Lower leg skin (tissue), 3 donors: ENCODE measurements around the gene SRPRB.

ENCODE experiments used
- POLR2A ChIP-seq, 2 donors: fragments of 450-650 bp; IDR thresholded peaks; one replicate each; pipeline ENCODE4 v1.6.1; 2016 to 2017; ENCODE audit warnings: antibody characterized with exemption in 2 of 2, mild to moderate bottlenecking in 1 of 2, moderate library complexity in 1 of 2
- TF ChIP-seq, protein P1 (sequence below), 3 donors: fragments of 450-650 bp; IDR thresholded peaks; one replicate each; pipeline ENCODE4 v1.5.1; 2016; ENCODE audit warnings: antibody characterized with exemption in 3 of 3, mild to moderate bottlenecking in 3 of 3, moderate library complexity in 2 of 3

DNA sequence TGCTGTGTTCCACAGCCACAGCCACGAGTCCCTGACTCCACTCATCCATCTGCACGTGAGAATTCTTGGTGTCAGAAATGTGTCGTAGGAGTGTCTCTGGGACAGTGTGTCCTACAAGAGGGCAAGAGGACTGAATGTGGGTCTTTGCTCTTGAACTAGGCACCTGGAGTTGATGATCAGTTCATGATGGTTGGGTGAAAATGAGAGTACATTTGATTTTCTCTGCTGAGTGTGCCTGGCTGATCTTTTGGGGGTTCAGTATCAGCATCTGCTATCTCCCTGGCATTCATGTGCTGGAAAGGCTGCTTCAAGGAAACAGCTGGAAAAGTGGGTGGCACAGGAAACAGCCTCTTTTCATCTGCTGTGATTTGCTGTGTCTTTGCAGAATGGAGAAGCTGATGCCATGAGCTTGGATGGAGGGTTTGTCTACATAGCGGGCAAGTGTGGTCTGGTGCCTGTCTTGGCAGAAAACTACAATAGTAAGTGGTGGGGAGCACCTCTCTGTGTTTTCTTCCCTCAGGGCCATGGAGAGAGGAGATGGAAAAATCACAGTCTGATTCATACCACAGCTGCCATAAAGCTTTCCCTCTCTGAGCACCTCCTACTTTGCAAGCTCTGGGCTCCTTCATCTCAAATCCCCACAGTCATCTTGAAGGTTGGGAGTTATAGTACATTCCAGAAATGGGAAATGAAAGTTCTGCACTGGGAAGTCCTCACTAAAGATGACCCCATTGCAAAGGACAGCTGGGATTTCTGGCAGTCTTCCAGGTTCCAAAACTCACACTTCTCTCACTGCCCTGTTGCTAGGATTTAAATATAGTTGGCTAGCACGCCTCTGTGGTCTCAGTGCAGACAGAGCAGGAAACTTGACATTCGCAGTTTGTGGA is 41.6 kb upstream of the SRPRB start:
- TF ChIP-seq, protein P1, sequence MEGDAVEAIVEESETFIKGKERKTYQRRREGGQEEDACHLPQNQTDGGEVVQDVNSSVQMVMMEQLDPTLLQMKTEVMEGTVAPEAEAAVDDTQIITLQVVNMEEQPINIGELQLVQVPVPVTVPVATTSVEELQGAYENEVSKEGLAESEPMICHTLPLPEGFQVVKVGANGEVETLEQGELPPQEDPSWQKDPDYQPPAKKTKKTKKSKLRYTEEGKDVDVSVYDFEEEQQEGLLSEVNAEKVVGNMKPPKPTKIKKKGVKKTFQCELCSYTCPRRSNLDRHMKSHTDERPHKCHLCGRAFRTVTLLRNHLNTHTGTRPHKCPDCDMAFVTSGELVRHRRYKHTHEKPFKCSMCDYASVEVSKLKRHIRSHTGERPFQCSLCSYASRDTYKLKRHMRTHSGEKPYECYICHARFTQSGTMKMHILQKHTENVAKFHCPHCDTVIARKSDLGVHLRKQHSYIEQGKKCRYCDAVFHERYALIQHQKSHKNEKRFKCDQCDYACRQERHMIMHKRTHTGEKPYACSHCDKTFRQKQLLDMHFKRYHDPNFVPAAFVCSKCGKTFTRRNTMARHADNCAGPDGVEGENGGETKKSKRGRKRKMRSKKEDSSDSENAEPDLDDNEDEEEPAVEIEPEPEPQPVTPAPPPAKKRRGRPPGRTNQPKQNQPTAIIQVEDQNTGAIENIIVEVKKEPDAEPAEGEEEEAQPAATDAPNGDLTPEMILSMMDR (IDR thresholded peaks at IDR 0.05), result no peak
- TF ChIP-seq POLR2A (IDR thresholded peaks at IDR 0.05), result no peak
